HepG2 (cell line): ENCODE measurements around the gene RAB30. TPM values are rescaled to one million over a fixed set of nuclear protein-coding genes. Genes with fewer than 3 reads are reported as not detected.

Experiments
- ATAC-seq: fragments of 200-7000 bp; cut with Tn5 transposase; 3 replicates; pipeline ENCODE4 v1.9.1; 2020; ENCODE audit warnings: mild to moderate bottlenecking, moderate library complexity
- BruUV-seq: library from RNA; stranded (reverse); fragments of 400-500 nt; replicated peaks from 2 replicates; lab custom pipeline; 2021; lab: Mats Ljungman, UMichigan
- CTCF ChIA-PET: fragments of 300-600 bp; formaldehyde crosslinking; extraction: SDS; loops from one replicate; lab custom pipeline; 2021; ENCODE audit warnings: low total read pairs, inconsistent platforms, low intra/inter-chr PET ratio; lab: Yijun Ruan, JAX
- POLR2A ChIA-PET: fragments of 350-600 bp; sonication (Branson Sonifier 250); formaldehyde crosslinking; loops from one replicate; lab custom pipeline; 2020; ENCODE audit warnings: antibody characterized with exemption, inconsistent platforms; lab: Yijun Ruan, JAX
- DNase-seq: peaks from one replicate; pipeline ENCODE4 v3.0.0-alpha.2; 2015; ENCODE audit warnings: low spot score
- FAIRE-seq: peaks from 3 replicates; lab custom pipeline; 2011; peaks lifted over from hg19 to GRCh38; lab: Jason Lieb, UNC
- H2AFZ ChIP-seq: one replicate; pipeline ENCODE4 v1.6.1; 2011; ENCODE audit warnings: low read length, inconsistent platforms
- H3K27ac ChIP-seq: fragments of 300-600 bp; 3 replicates; pipeline ENCODE4 v1.8.0; 2011; ENCODE audit warnings: mixed run types, mild to moderate bottlenecking, mixed read lengths, low read length, inconsistent platforms; ENCODE audit not compliant: insufficient read depth; ENCODE audit errors: extremely low read length
- H3K27me3 ChIP-seq, 2 experiments: fragments of 200-600 bp in 1 of 2; 2 replicates in 1 of 2; 3 replicates in 1 of 2; pipeline versions ENCODE4 v1.6.0 to v1.8.0; 2011; ENCODE audit warnings: low read length in 2 of 2, mild to moderate bottlenecking in 2 of 2, moderate library complexity in 2 of 2, inconsistent platforms in 1 of 2; ENCODE audit not compliant: insufficient read depth in 2 of 2, control insufficient read depth in 1 of 2
- H3K36me3 ChIP-seq, 2 experiments: fragments of 200-600 bp in 1 of 2; replicated peaks in 1 of 2; 2 replicates in 1 of 2; 3 replicates in 1 of 2; pipeline versions ENCODE4 v1.5.1 to v1.8.0; 2011; ENCODE audit warnings: low read length in 2 of 2, inconsistent platforms in 1 of 2; ENCODE audit not compliant: insufficient read depth in 2 of 2, control insufficient read depth in 1 of 2
- H3K4me1 ChIP-seq: 2 replicates; pipeline ENCODE4 v1.5.1; 2012; ENCODE audit warnings: low read length, inconsistent platforms; ENCODE audit not compliant: insufficient read depth
- H3K4me2 ChIP-seq: 2 replicates; pipeline ENCODE4 v1.6.0; 2011; ENCODE audit warnings: low read depth, low read length, inconsistent platforms
- H3K4me3 ChIP-seq, 3 experiments: fragments of 200-600 bp in 1 of 3; sonication (generic), shearing (Covaris generic) in 1 of 3; replicated peaks in 1 of 3; 2 replicates each; pipeline ENCODE4 v1.5.1; 2011 to 2016; ENCODE audit warnings: low read length in 3 of 3, inconsistent platforms in 2 of 3, low read depth in 2 of 3, mild to moderate bottlenecking in 2 of 3, control low read depth in 1 of 3, mixed read lengths in 1 of 3; ENCODE audit not compliant: insufficient read depth in 1 of 3
- H3K79me2 ChIP-seq: one replicate; pipeline ENCODE4 v1.6.1; 2011; ENCODE audit warnings: low read length, inconsistent platforms; ENCODE audit not compliant: insufficient read depth
- H3K9ac ChIP-seq: 2 replicates; pipeline ENCODE4 v1.6.0; 2011; ENCODE audit warnings: mild to moderate bottlenecking, low read depth, low read length, inconsistent platforms; ENCODE audit not compliant: insufficient read depth
- H3K9me3 ChIP-seq: 2 replicates; pipeline ENCODE4 v1.5.1; 2012; ENCODE audit warnings: mild to moderate bottlenecking, low read length
- H4K20me1 ChIP-seq: 2 replicates; pipeline ENCODE4 v1.6.0; 2011; ENCODE audit warnings: inconsistent platforms, mild to moderate bottlenecking, low read length, moderate library complexity; ENCODE audit not compliant: insufficient read depth
- AKAP8 ChIP-seq: sonication (generic); formaldehyde crosslinking; IDR thresholded peaks from 2 replicates; pipeline ENCODE4 v1.5.1; 2020; ENCODE audit warnings: mild to moderate bottlenecking, missing genetic modification reagents
- ARNT2 ChIP-seq: sonication (generic); formaldehyde crosslinking; IDR thresholded peaks from 2 replicates; pipeline ENCODE4 v1.8.0; 2022; ENCODE audit warnings: mild to moderate bottlenecking, low read depth, missing genetic modification reagents, moderate library complexity
- ATF7-NPFF ChIP-seq: sonication (generic); formaldehyde crosslinking; IDR thresholded peaks from 2 replicates; pipeline ENCODE4 v1.8.1; 2023; ENCODE audit warnings: mild to moderate bottlenecking, low read depth, missing genetic modification reagents, moderate library complexity
- CBX2 ChIP-seq, 2 experiments: fragments of 200-600 bp in 1 of 2; sonication (generic); formaldehyde crosslinking in 1 of 2; IDR thresholded peaks; 2 replicates each; pipeline versions ENCODE4 v1.7.0 to v1.8.1; 2018 to 2022; ENCODE audit warnings: low read depth in 2 of 2, low read length in 1 of 2, mild to moderate bottlenecking in 1 of 2, missing genetic modification reagents in 1 of 2
- FOXK2 ChIP-seq: fragments of 450-650 bp; IDR thresholded peaks from 2 replicates; pipeline ENCODE4 v1.6.1; 2016
- KLF15 ChIP-seq: sonication (generic); formaldehyde crosslinking; IDR thresholded peaks from 2 replicates; pipeline ENCODE4 v1.8.1; 2023; ENCODE audit warnings: borderline replicate concordance, mild to moderate bottlenecking, inconsistent platforms, missing genetic modification reagents, mixed read lengths
- RXRB ChIP-seq: IDR thresholded peaks from 2 replicates; pipeline ENCODE4 v1.6.1; 2016; ENCODE audit warnings: borderline replicate concordance, missing genetic modification reagents, missing compliant biosample characterization
- SMAD1 ChIP-seq: sonication (generic); formaldehyde crosslinking; IDR thresholded peaks from 2 replicates; pipeline ENCODE4 v1.4.0; 2020; ENCODE audit warnings: missing genetic modification reagents, low read depth, mild to moderate bottlenecking, borderline replicate concordance
- ZBTB26 ChIP-seq: IDR thresholded peaks from 2 replicates; pipeline ENCODE4 v1.6.1; 2016; ENCODE audit warnings: missing compliant biosample characterization, missing genetic modification reagents, borderline replicate concordance
- ZBTB3 ChIP-seq: sonication (generic); formaldehyde crosslinking; IDR thresholded peaks from 2 replicates; pipeline ENCODE4 v1.4.0; 2020; ENCODE audit warnings: low read depth, mild to moderate bottlenecking, moderate library complexity, missing genetic modification reagents, borderline replicate concordance
- ZNF280D ChIP-seq: sonication (generic); formaldehyde crosslinking; IDR thresholded peaks from 2 replicates; pipeline ENCODE4 v1.5.1; 2020; ENCODE audit warnings: mild to moderate bottlenecking, missing genetic modification reagents
- ZNF562 ChIP-seq: sonication (generic); formaldehyde crosslinking; IDR thresholded peaks from 2 replicates; pipeline ENCODE4 v1.8.0; 2022; ENCODE audit warnings: missing genetic modification reagents, borderline replicate concordance
- ZNF577 ChIP-seq: sonication (generic); formaldehyde crosslinking; IDR thresholded peaks from 2 replicates; pipeline ENCODE4 v1.4.0; 2020; ENCODE audit warnings: mild to moderate bottlenecking, low read depth, missing genetic modification reagents, borderline replicate concordance
- ZNF687 ChIP-seq: sonication (generic); formaldehyde crosslinking; IDR thresholded peaks from 2 replicates; pipeline ENCODE4 v1.5.1; 2020; ENCODE audit warnings: mild to moderate bottlenecking, missing genetic modification reagents, moderate library complexity
- ZNF773 ChIP-seq: sonication (generic); formaldehyde crosslinking; IDR thresholded peaks from 2 replicates; pipeline ENCODE4 v1.4.0; 2020; ENCODE audit warnings: missing genetic modification reagents, borderline replicate concordance
- WGBS: methylation state at CpG from one replicate; pipeline ENCODE4 v1.1.6; 2017; ENCODE audit warnings: low lambda C conversion rate; 5-methylcytosine and 5-hydroxymethylcytosine counted together
- in situ Hi-C: cut with HindIII; loops from 2 replicates; pipeline ENCODE4 v1.10.0; 2017; ENCODE audit warnings: low pct_unique_long_range_greater_than_20kb; ENCODE audit not compliant: extremely low pct_ligation_motif_present
- intact Hi-C: fragments of 100-400 bp; cut with micrococcal nuclease; formaldehyde crosslinking; loops from one replicate; pipeline ENCODE4 v1.10.0; 2022; ENCODE audit not compliant: unreplicated experiment
- polyA plus RNA-seq, 8 experiments: library from polyadenylated mRNA; depleted of rRNA in 3 of 8; stranded (reverse) in 7 of 8; unstranded in 1 of 8; fragments of >200 nt; fragmentation: Illumina TruSeq in 4 of 8; extraction: Trizol in 4 of 8; gene quantifications; 2 replicates each; pipeline versions ENCODE4 v1.2.1 to v1.2.3, GENCODE V29; 2011 to 2016; ENCODE audit warnings: low read depth in 4 of 8, missing spikeins in 1 of 8, mixed read lengths in 1 of 8; ENCODE audit not compliant: insufficient read depth in 1 of 8
- total RNA-seq, 5 experiments: library from RNA; depleted of rRNA; stranded (reverse); fragments of >200 nt; fragmentation: Illumina TruSeq; extraction: Trizol; gene quantifications; 2 replicates each; pipeline ENCODE4 v1.2.3, GENCODE V29; 2016; ENCODE audit warnings: low read depth in 1 of 5

The RAB30 gene
- total and polyA plus RNA-seq, 2 of the 13 experiments (the other 11 are each of a cell fraction or from before 2014, with no cell fraction given), result 3.7 to 5.0 TPM

GRCh38 chr11:83057721-83058120 lies 14.0 kb downstream of the RAB30 start (continued):
- no peak for TF ChIP-seq ZNF280D (CRISPR knock-in tag)
- TF ChIP-seq AKAP8 (CRISPR knock-in tag), result no peak
- TF ChIP-seq FOXK2, result no peak
- no peak for TF ChIP-seq ZNF773 (CRISPR knock-in tag)
- no peak for TF ChIP-seq ARNT2 (CRISPR knock-in tag)

DNA sequence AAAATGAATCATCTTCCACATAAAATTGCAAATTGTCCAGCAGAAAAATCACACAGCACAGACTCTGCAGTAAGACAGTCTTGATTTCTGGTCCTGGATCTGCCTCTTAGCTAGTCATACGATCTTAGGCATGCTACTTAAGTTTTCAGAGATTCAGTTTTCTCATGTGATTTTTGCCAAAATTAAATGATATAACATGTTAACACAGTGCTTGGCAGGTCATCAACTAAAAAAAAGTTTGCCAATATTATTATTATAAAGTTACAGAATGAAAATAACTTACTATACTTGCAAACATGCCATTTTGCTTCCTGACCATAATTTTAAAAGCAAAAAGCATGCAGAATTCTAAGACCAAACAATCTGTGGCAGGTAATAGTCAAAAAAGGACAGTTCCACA lies 15.1 kb downstream of the RAB30 start:
- Histone ChIP-seq H3K4me1 (peaks cover 21% of the 10 kb centered on the region), H3K27ac (no peak overlapping the region), H3K4me2 (no peak overlapping the region), H2AFZ (no peak overlapping the region), H3K4me3 (no peak overlapping the region), H3K79me2 (peaks cover 7% of the 10 kb centered on the region), H3K27me3 (no peaks in the 10 kb centered on the region), H4K20me1 (no peaks in the 10 kb centered on the region), H3K36me3 (no peaks in the 10 kb centered on the region), H3K9ac (no peak overlapping the region), H3K9me3 (no peaks in the 10 kb centered on the region)
- ChIA-PET CTCF (no interaction called here), POLR2A (no interaction called here)
- DNase-seq (no peak), ATAC-seq (no peak), FAIRE-seq (no peak)
- intact Hi-C loops, result no loop called here
- in situ Hi-C loops, result no loop called here
- BruUV-seq, result no TSS peak
- 89% methylated on average over 1 of the region's 1 CpG for WGBS
- TF ChIP-seq ZBTB26 (CRISPR knock-in tag) (no peak), CBX2 (IDR thresholded peaks at IDR 0.05; ENCODE audit: low read depth, low read length) (no peak), CBX2 (CRISPR knock-in tag; IDR thresholded peaks at IDR 0.05; ENCODE audit: low read depth) (no peak), KLF15 (no peak), ZBTB3 (CRISPR knock-in tag) (no peak), ZNF687 (CRISPR knock-in tag) (no peak), SMAD1 (CRISPR knock-in tag) (no peak), RXRB (CRISPR knock-in tag) (no peak), ZNF562 (CRISPR knock-in tag) (no peak), ATF7-NPFF (CRISPR knock-in tag) (no peak), ZNF577 (CRISPR knock-in tag) (no peak)
